ENCODE results near the gene RCAN1.

GRCh38 chr21:34531399-34531798 is 83.5 kb downstream of the RCAN1 start:
- TF ChIP-seq POLR2A (IDR thresholded peaks at IDR 0.05): no peak
- no peak for TF ChIP-seq CTCF (IDR thresholded peaks at IDR 0.05)
- no peak for TF ChIP-seq POLR2AphosphoS5 (IDR thresholded peaks at IDR 0.05)
